ENCODE results near the gene OSBPL8. TPM values are rescaled to one million over a fixed set of nuclear protein-coding genes. Genes with fewer than 3 reads are reported as not detected.

OSBPL8 gene
- total and polyA plus RNA-seq, 9 of the 15 experiments (the other 6 are each of a cell fraction or from before 2014, with no cell fraction given) = 17.4 to 82.7 (median 42.8) TPM

DNA sequence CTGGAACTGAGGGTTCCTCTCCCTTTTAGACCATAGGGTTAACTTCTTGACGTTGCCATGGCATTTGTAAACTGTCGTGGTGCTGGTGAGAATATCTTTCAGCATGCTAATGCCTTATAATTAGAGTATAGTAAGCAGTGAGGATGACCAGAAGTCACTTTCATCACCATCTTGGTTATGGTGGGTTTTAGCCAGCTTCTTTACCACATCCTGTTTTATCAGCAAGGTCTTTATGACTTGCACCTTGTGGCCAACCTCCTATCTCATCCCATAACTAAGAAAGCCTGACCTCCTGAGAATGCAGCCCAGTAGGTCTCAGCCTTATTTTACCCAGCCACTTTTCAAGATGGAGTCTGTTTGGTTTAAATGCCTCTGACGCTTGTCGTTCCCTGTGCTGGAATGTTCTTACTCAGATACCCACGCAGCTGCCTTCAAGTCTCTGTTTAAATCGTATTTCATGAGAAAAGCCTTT lies 255.5 kb downstream of the OSBPL8 start:
- Histone ChIP-seq H3K4me2 (ENCODE audit: insufficient read depth, low read length) (peak overlapping the region; percentile 9; the same call in 1 of the 2 replicates), H4K20me1 (replicated peaks; ENCODE audit: control insufficient read depth, insufficient read depth, low read length) (no peaks in the 10 kb centered on the region), H3K79me2 (ENCODE audit: control insufficient read depth, insufficient read depth, low read length) (no peaks in the 10 kb centered on the region), H3K9me3 (replicated peaks; ENCODE audit: control insufficient read depth, insufficient read depth, low read depth, low read length) (no peaks in the 10 kb centered on the region), H3K9ac (ENCODE audit: insufficient read depth in 1 of 2, low read depth in 2 of 2, low read length in 2 of 2) (no peak overlapping the region), H2AFZ (ENCODE audit: low read depth, low read length) (peak overlapping the region; percentile 43), H3K4me3 (no peak overlapping the region), H3K36me3 (ENCODE audit: control insufficient read depth, insufficient read depth, low read length) (no peaks in the 10 kb centered on the region), H3K27me3 (ENCODE audit: control insufficient read depth in 2 of 2, insufficient read depth in 2 of 2, low read length in 2 of 2) (no peaks in the 10 kb centered on the region), H3K9me1 (ENCODE audit: control insufficient read depth, insufficient read depth, low read length) (no peaks in the 10 kb centered on the region), H3K4me1 (replicated peaks in 1 of 2; ENCODE audit: control insufficient read depth in 2 of 2, insufficient read depth in 2 of 2, low read length in 2 of 2) (peaks cover 0 to 10% of the 10 kb centered on the region in 2 experiments; a peak in 1 of 5 replicates), H3K27ac (ENCODE audit: extremely low read depth, low read depth, low read length) (no peak overlapping the region)
- 38% methylated on average over 6 of the region's 6 CpGs for WGBS (ENCODE audit: insufficient coverage, low coverage, missing lambda C conversion rate)
- POLR2A ChIA-PET = no interaction called here
- CTCF ChIA-PET (ENCODE audit: low intra/inter-chr PET ratio) = no interaction called here
- intact Hi-C loops (cut with micrococcal nuclease) = no loop called here
- FAIRE-seq (peak; percentile 51), ATAC-seq (peak; percentile 49), DNase-seq (ENCODE audit: extremely low read depth in 1 of 4, low spot score in 3 of 4) (peak in 1 of 4 experiments; percentile 28)
- in situ Hi-C loops (cut with MboI) = no loop called here
- BruUV-seq (replicated peaks) = no TSS peak
- no peak for TF ChIP-seq EGR1 (conservative IDR thresholded peaks at IDR 0.05)
- TF ChIP-seq POLR3G (IDR thresholded peaks at IDR 0.05; ENCODE audit: extremely low read depth, insufficient read length, insufficient replicate concordance) = no peak
- TF ChIP-seq ZFP30 (CRISPR knock-in tag; IDR thresholded peaks at IDR 0.05; ENCODE audit: borderline replicate concordance) = no peak
- no peak for TF ChIP-seq GTF2F1 (IDR thresholded peaks at IDR 0.05; ENCODE audit: low read depth, low read length)
- 0 out of 2 replicates have a peak, but pooled peaks have one; percentile 53 for TF ChIP-seq ZNF584 (CRISPR knock-in tag; IDR thresholded peaks at IDR 0.05; ENCODE audit: low read depth)
- TF ChIP-seq, protein P1, sequence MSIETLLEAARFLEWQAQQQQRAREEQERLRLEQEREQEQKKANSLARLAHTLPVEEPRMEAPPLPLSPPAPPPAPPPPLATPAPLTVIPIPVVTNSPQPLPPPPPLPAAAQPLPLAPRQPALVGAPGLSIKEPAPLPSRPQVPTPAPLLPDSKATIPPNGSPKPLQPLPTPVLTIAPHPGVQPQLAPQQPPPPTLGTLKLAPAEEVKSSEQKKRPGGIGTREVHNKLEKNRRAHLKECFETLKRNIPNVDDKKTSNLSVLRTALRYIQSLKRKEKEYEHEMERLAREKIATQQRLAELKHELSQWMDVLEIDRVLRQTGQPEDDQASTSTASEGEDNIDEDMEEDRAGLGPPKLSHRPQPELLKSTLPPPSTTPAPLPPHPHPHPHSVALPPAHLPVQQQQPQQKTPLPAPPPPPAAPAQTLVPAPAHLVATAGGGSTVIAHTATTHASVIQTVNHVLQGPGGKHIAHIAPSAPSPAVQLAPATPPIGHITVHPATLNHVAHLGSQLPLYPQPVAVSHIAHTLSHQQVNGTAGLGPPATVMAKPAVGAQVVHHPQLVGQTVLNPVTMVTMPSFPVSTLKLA (conservative IDR thresholded peaks at IDR 0.05) = no peak
- TF ChIP-seq MAFK (IDR thresholded peaks at IDR 0.05; ENCODE audit: low read length) = no peak
- TF ChIP-seq NR2F6 (CRISPR knock-in tag; IDR thresholded peaks at IDR 0.05) = no peak
- TF ChIP-seq TRIM24 (IDR thresholded peaks at IDR 0.05) = no peak
- TF ChIP-seq, protein P2, sequence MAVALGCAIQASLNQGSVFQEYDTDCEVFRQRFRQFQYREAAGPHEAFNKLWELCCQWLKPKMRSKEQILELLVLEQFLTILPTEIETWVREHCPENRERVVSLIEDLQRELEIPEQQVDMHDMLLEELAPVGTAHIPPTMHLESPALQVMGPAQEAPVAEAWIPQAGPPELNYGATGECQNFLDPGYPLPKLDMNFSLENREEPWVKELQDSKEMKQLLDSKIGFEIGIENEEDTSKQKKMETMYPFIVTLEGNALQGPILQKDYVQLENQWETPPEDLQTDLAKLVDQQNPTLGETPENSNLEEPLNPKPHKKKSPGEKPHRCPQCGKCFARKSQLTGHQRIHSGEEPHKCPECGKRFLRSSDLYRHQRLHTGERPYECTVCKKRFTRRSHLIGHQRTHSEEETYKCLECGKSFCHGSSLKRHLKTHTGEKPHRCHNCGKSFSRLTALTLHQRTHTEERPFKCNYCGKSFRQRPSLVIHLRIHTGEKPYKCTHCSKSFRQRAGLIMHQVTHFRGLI (CRISPR knock-in tag; IDR thresholded peaks at IDR 0.05) = no peak
- peak; percentile 33; the same call in 1 of the 2 replicates for TF ChIP-seq GABPA (tag; conservative IDR thresholded peaks at IDR 0.05; ENCODE audit: low read depth)
- TF ChIP-seq, protein P3, sequence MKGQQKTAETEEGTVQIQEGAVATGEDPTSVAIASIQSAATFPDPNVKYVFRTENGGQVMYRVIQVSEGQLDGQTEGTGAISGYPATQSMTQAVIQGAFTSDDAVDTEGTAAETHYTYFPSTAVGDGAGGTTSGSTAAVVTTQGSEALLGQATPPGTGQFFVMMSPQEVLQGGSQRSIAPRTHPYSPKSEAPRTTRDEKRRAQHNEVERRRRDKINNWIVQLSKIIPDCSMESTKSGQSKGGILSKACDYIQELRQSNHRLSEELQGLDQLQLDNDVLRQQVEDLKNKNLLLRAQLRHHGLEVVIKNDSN (CRISPR knock-in tag; IDR thresholded peaks at IDR 0.05) = no peak
- TF ChIP-seq, protein P4, sequence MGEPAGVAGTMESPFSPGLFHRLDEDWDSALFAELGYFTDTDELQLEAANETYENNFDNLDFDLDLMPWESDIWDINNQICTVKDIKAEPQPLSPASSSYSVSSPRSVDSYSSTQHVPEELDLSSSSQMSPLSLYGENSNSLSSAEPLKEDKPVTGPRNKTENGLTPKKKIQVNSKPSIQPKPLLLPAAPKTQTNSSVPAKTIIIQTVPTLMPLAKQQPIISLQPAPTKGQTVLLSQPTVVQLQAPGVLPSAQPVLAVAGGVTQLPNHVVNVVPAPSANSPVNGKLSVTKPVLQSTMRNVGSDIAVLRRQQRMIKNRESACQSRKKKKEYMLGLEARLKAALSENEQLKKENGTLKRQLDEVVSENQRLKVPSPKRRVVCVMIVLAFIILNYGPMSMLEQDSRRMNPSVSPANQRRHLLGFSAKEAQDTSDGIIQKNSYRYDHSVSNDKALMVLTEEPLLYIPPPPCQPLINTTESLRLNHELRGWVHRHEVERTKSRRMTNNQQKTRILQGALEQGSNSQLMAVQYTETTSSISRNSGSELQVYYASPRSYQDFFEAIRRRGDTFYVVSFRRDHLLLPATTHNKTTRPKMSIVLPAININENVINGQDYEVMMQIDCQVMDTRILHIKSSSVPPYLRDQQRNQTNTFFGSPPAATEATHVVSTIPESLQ (CRISPR knock-in tag; IDR thresholded peaks at IDR 0.05) = no peak
- TF ChIP-seq ZNF76 (CRISPR knock-in tag; IDR thresholded peaks at IDR 0.05; ENCODE audit: borderline replicate concordance) = no peak
- no peak for TF ChIP-seq ZNF146 (CRISPR knock-in tag; IDR thresholded peaks at IDR 0.05; ENCODE audit: unreplicated experiment)
- 0 out of 2 replicates have a peak, but pooled peaks have one; percentile 46 for TF ChIP-seq SMAD3 (CRISPR knock-in tag; conservative IDR thresholded peaks at IDR 0.05)
- TF ChIP-seq TARDBP (IDR thresholded peaks at IDR 0.05) = no peak
- no peak for TF ChIP-seq CHD4 (IDR thresholded peaks at IDR 0.05; ENCODE audit: insufficient read depth, insufficient replicate concordance, low read depth, low read length, poor library complexity, severe bottlenecking)
